IMR-90 (cell line): ENCODE results near the gene TMEM117. TPM values are rescaled to one million over a fixed set of nuclear protein-coding genes. Genes with fewer than 3 reads are reported as not detected.

Experiments
- ATAC-seq: fragments of 200-7000 bp; cut with Tn5 transposase; 2 replicates; pipeline ENCODE4 v1.9.1; 2020; ENCODE audit warnings: low read depth, mild to moderate bottlenecking, moderate library complexity
- BruUV-seq: library from RNA; stranded (reverse); fragments of 400-500 nt; replicated peaks from 2 replicates; lab custom pipeline; 2021; lab: Mats Ljungman, UMichigan
- CTCF ChIA-PET: fragments of 300-600 bp; formaldehyde crosslinking; extraction: SDS; loops from one replicate; lab custom pipeline; 2021; ENCODE audit warnings: antibody characterized with exemption; lab: Yijun Ruan, JAX
- POLR2A ChIA-PET: fragments of 300-600 bp; sonication (Branson Sonifier 250); formaldehyde crosslinking; loops from one replicate; lab custom pipeline; 2022; ENCODE audit warnings: antibody characterized with exemption; ENCODE audit not compliant: unreplicated experiment; lab: Charles Lee
- DNase-seq: peaks from one replicate; pipeline ENCODE4 v3.0.0; 2013
- H2AFZ ChIP-seq: replicated peaks from 2 replicates; pipeline ENCODE3; 2013; ENCODE audit warnings: low read length, mild to moderate bottlenecking; ENCODE audit not compliant: poor library complexity
- H2AK5ac ChIP-seq: 2 replicates; pipeline ENCODE4 v1.6.1; 2013; ENCODE audit warnings: low read depth, low read length, inconsistent platforms
- H2AK9ac ChIP-seq: replicated peaks from 2 replicates; pipeline ENCODE3; 2013; ENCODE audit warnings: mild to moderate bottlenecking, low read depth, low read length, moderate library complexity; ENCODE audit not compliant: poor library complexity
- H2BK120ac ChIP-seq: 2 replicates; pipeline ENCODE4 v1.6.1; 2013; ENCODE audit warnings: low read depth, low read length, inconsistent platforms
- H2BK15ac ChIP-seq: 3 replicates; pipeline ENCODE4 v1.6.1; 2013; ENCODE audit warnings: low read depth, low read length, inconsistent platforms
- H2BK20ac ChIP-seq: 2 replicates; pipeline ENCODE4 v1.6.1; 2013; ENCODE audit warnings: low read depth, mild to moderate bottlenecking, inconsistent platforms, low read length, moderate library complexity
- H2BK5ac ChIP-seq: 2 replicates; pipeline ENCODE4 v1.6.1; 2013; ENCODE audit warnings: mild to moderate bottlenecking, low read depth, low read length, inconsistent platforms; ENCODE audit not compliant: poor library complexity, severe bottlenecking
- H3K14ac ChIP-seq: replicated peaks from 2 replicates; pipeline ENCODE4 v1.6.1; 2013; ENCODE audit warnings: low read depth, low read length, inconsistent platforms
- H3K18ac ChIP-seq: 2 replicates; pipeline ENCODE4 v1.6.1; 2013; ENCODE audit warnings: low read depth, low read length, control low read depth
- H3K23ac ChIP-seq: 2 replicates; pipeline ENCODE4 v1.6.1; 2013; ENCODE audit warnings: low read depth, low read length, inconsistent platforms
- H3K27ac ChIP-seq: 2 replicates; pipeline ENCODE4 v1.5.1; 2013; ENCODE audit warnings: mild to moderate bottlenecking, control low read depth, low read length; ENCODE audit not compliant: insufficient read depth
- H3K27me3 ChIP-seq: 2 replicates; pipeline ENCODE4 v1.6.1; 2013; ENCODE audit warnings: low read length; ENCODE audit not compliant: control insufficient read depth, insufficient read depth
- H3K36me3 ChIP-seq: 2 replicates; pipeline ENCODE4 v1.6.1; 2013; ENCODE audit warnings: low read length, mixed read lengths; ENCODE audit not compliant: control insufficient read depth, insufficient read depth
- H3K4ac ChIP-seq: 2 replicates; pipeline ENCODE4 v1.6.1; 2013; ENCODE audit warnings: low read depth, low read length, inconsistent platforms
- H3K4me1 ChIP-seq: 2 replicates; pipeline ENCODE4 v1.6.1; 2013; ENCODE audit warnings: low read length, mixed read lengths; ENCODE audit not compliant: control insufficient read depth, insufficient read depth
- H3K4me2 ChIP-seq: 2 replicates; pipeline ENCODE4 v1.6.1; 2013; ENCODE audit warnings: low read depth, mild to moderate bottlenecking, control low read depth, low read length, moderate library complexity
- H3K4me3 ChIP-seq: 2 replicates; pipeline ENCODE4 v1.5.1; 2013; ENCODE audit warnings: low read depth, mild to moderate bottlenecking, control low read depth, low read length, moderate library complexity; ENCODE audit not compliant: insufficient read depth
- H3K56ac ChIP-seq: 2 replicates; pipeline ENCODE4 v1.6.1; 2013; ENCODE audit warnings: low read length, inconsistent platforms; ENCODE audit not compliant: insufficient read depth; ENCODE audit errors: extremely low read depth
- H3K79me1 ChIP-seq, 2 experiments: 2 replicates each; pipeline ENCODE4 v1.6.1; 2013; ENCODE audit warnings: low read length in 2 of 2, inconsistent platforms in 1 of 2, low read depth in 1 of 2
- H3K9ac ChIP-seq: 2 replicates; pipeline ENCODE4 v1.6.1; 2013; ENCODE audit warnings: low read depth, low read length, control low read depth
- H3K9me1 ChIP-seq: 2 replicates; pipeline ENCODE4 v1.6.1; 2013; ENCODE audit warnings: low read length, inconsistent platforms; ENCODE audit not compliant: insufficient read depth
- H3K9me3 ChIP-seq: 2 replicates; pipeline ENCODE4 v1.6.1; 2013; ENCODE audit warnings: low read length; ENCODE audit not compliant: control insufficient read depth, insufficient read depth
- H4K20me1 ChIP-seq: 2 replicates; pipeline ENCODE4 v1.6.1; 2013; ENCODE audit warnings: low read length, inconsistent platforms; ENCODE audit not compliant: insufficient read depth
- H4K5ac ChIP-seq: 2 replicates; pipeline ENCODE4 v1.6.1; 2013; ENCODE audit warnings: mild to moderate bottlenecking, low read depth, low read length, control low read depth
- H4K8ac ChIP-seq, 2 experiments: 2 replicates each; pipeline ENCODE4 v1.6.1; 2013; ENCODE audit warnings: low read depth in 2 of 2, low read length in 2 of 2, control low read depth in 1 of 2, inconsistent platforms in 1 of 2
- H4K91ac ChIP-seq: 2 replicates; pipeline ENCODE4 v1.6.1; 2013; ENCODE audit warnings: low read depth, low read length, inconsistent platforms; ENCODE audit not compliant: insufficient read depth
- BHLHE40 ChIP-seq: fragments of 150-350 bp; IDR thresholded peaks from 2 replicates; pipeline ENCODE4 v1.6.1; 2016; ENCODE audit warnings: mild to moderate bottlenecking, low read depth, low read length
- CEBPB ChIP-seq: IDR thresholded peaks from 2 replicates; pipeline ENCODE4 v1.6.1; 2012; ENCODE audit warnings: low read depth, low read length, improper control_type of control experiment
- CTCF ChIP-seq: conservative IDR thresholded peaks from 2 replicates; pipeline ENCODE4 v1.5.1; 2012; ENCODE audit warnings: mild to moderate bottlenecking, low read depth, low read length, improper control_type of control experiment
- ELK1 ChIP-seq: fragments of 150-350 bp; IDR thresholded peaks from 2 replicates; pipeline ENCODE4 v1.6.1; 2016; ENCODE audit warnings: low read depth, mild to moderate bottlenecking, low read length, moderate library complexity, borderline replicate concordance
- FOS ChIP-seq: fragments of 150-350 bp; IDR thresholded peaks from 2 replicates; pipeline ENCODE4 v1.6.1; 2016; ENCODE audit warnings: low read depth, low read length
- MAFK ChIP-seq: IDR thresholded peaks from 2 replicates; pipeline ENCODE4 v1.6.1; 2012; ENCODE audit warnings: low read depth, low read length, improper control_type of control experiment
- MAZ ChIP-seq: IDR thresholded peaks from 2 replicates; pipeline ENCODE4 v1.6.1; 2012; ENCODE audit warnings: low read depth, mild to moderate bottlenecking, low read length, improper control_type of control experiment, moderate library complexity, borderline replicate concordance
- MXI1 ChIP-seq: IDR thresholded peaks from 2 replicates; pipeline ENCODE4 v1.6.1; 2012; ENCODE audit warnings: low read depth, mild to moderate bottlenecking, low read length, moderate library complexity, borderline replicate concordance
- NFE2L2 ChIP-seq: fragments of 150-350 bp; IDR thresholded peaks from 2 replicates; pipeline ENCODE4 v1.6.1; 2016; ENCODE audit warnings: low read depth, mild to moderate bottlenecking, low read length
- POLR2A ChIP-seq: IDR thresholded peaks from 2 replicates; pipeline ENCODE4 v1.6.1; 2012; ENCODE audit warnings: mild to moderate bottlenecking, low read depth, low read length
- RAD21 ChIP-seq: IDR thresholded peaks from 2 replicates; pipeline ENCODE4 v1.6.1; 2012; ENCODE audit warnings: low read length, improper control_type of control experiment
- RCOR1 ChIP-seq: IDR thresholded peaks from 2 replicates; pipeline ENCODE4 v1.6.1; 2012; ENCODE audit warnings: mild to moderate bottlenecking, low read length, improper control_type of control experiment; ENCODE audit not compliant: insufficient replicate concordance
- RFX5 ChIP-seq: IDR thresholded peaks from 2 replicates; pipeline ENCODE4 v1.8.0; 2012; ENCODE audit warnings: low read depth, mild to moderate bottlenecking, low read length, moderate library complexity
- SMC3 ChIP-seq: fragments of 150-350 bp; IDR thresholded peaks from 2 replicates; pipeline ENCODE4 v1.6.1; 2016; ENCODE audit warnings: low read depth, mild to moderate bottlenecking, antibody characterized with exemption, low read length, moderate library complexity
- USF2 ChIP-seq: fragments of 150-350 bp; IDR thresholded peaks from 2 replicates; pipeline ENCODE4 v1.6.1; 2017; ENCODE audit warnings: mild to moderate bottlenecking, antibody characterized with exemption, low read length, low read depth
- WGBS, 2 experiments: methylation state at CpG; one replicate each; pipeline versions ENCODE4 v1.1.5 to v1.1.7; 2013; ENCODE audit warnings: missing lambda C conversion rate in 2 of 2; ENCODE audit not compliant: insufficient read length in 1 of 2; ENCODE audit errors: extremely low coverage in 2 of 2; 5-methylcytosine and 5-hydroxymethylcytosine counted together
- dilution Hi-C: fragments of 300-500 bp; cut with HindIII; formaldehyde crosslinking; loops from one replicate; pipeline ENCODE4 v1.14.3; 2018; ENCODE audit warnings: low sequenced_read_pairs; ENCODE audit not compliant: unreplicated experiment
- in situ Hi-C: fragments of 300-500 bp; cut with MboI; formaldehyde crosslinking; loops from 3 replicates; pipeline ENCODE4 v1.14.3; 2019; ENCODE audit warnings: low sequenced_read_pairs, inconsistent platforms, mixed read lengths
- intact Hi-C: fragments of 100-400 bp; cut with micrococcal nuclease; formaldehyde crosslinking; loops from 2 replicates; pipeline ENCODE4 v1.10.0; 2022
- polyA plus RNA-seq, 3 experiments: library from polyadenylated mRNA; depleted of rRNA; stranded (reverse); fragments of >200 nt; gene quantifications; 2 replicates each; pipeline ENCODE4 v1.2.3, GENCODE V29; 2012; ENCODE audit warnings: low replicate concordance in 1 of 3
- total RNA-seq: library from RNA; depleted of rRNA; stranded (reverse); fragments of >200 nt; gene quantifications from 2 replicates; pipeline ENCODE4 v1.2.3, GENCODE V29; 2012

TMEM117 gene
- total and polyA plus RNA-seq, 2 of the 4 experiments (the other 2 are of a cell fraction): 8.7 to 21.0 TPM

GRCh38 chr12:44159862-44160261 is 324.0 kb downstream of the TMEM117 start:
- in situ Hi-C loops: no loop called here
- CTCF ChIA-PET: no interaction called here
- POLR2A ChIA-PET: no interaction called here
- no TSS peak for BruUV-seq
- H3K18ac ChIP-seq: no peak overlapping the region
- H2BK5ac ChIP-seq: no peak overlapping the region
- H2AK9ac ChIP-seq: no peak overlapping the region
- no peaks in the 10 kb centered on the region for H3K9me3 ChIP-seq
- H4K5ac ChIP-seq: no peak overlapping the region
- DNase-seq (no peak), ATAC-seq (no peak)
- no peak overlapping the region for H4K8ac ChIP-seq
- WGBS, 2 experiments: no CpG with 5 or more reads among the region's 3 CpGs
- no peak overlapping the region for H3K23ac ChIP-seq
- no peak overlapping the region for H2BK20ac ChIP-seq
- H2AK5ac ChIP-seq: no peak overlapping the region
- H3K14ac ChIP-seq: no peak overlapping the region
- no peaks in the 10 kb centered on the region; the same call in 1 of the 2 replicates for H3K9me1 ChIP-seq
- H2AFZ ChIP-seq: no peak overlapping the region
- H3K4me1 ChIP-seq: no peaks in the 10 kb centered on the region
- TF ChIP-seq RCOR1: no peak
- TF ChIP-seq BHLHE40: no peak
- no peak for TF ChIP-seq MAZ
- TF ChIP-seq NFE2L2: no peak
- no peak for TF ChIP-seq POLR2A
- TF ChIP-seq USF2: no peak
- TF ChIP-seq CTCF: no peak
- no peak for TF ChIP-seq SMC3
- TF ChIP-seq MXI1: no peak
- no peak for TF ChIP-seq MAFK
- TF ChIP-seq ELK1: no peak
- no peak for TF ChIP-seq CEBPB
- TF ChIP-seq RAD21: no peak
- TF ChIP-seq FOS: no peak
- no peak for TF ChIP-seq RFX5
- intact Hi-C loops: no loop called here
- dilution Hi-C loops: no loop called here
- no peak overlapping the region for H3K4ac ChIP-seq
- no peak overlapping the region for H3K27ac ChIP-seq
- no peaks in the 10 kb centered on the region for H3K79me1 ChIP-seq
- H4K20me1 ChIP-seq: no peaks in the 10 kb centered on the region
- no peaks in the 10 kb centered on the region for H3K27me3 ChIP-seq
- H3K9ac ChIP-seq: no peak overlapping the region
- no peak overlapping the region for H2BK120ac ChIP-seq
- H3K4me3 ChIP-seq: no peak overlapping the region
- no peak overlapping the region for H4K91ac ChIP-seq
- no peak overlapping the region for H2BK15ac ChIP-seq
- no peaks in the 10 kb centered on the region for H3K36me3 ChIP-seq
- no peak overlapping the region for H3K4me2 ChIP-seq
- no peak overlapping the region for H3K56ac ChIP-seq
